HEK293 (cell line): Measurements from ENCODE around the gene ANKRD9.

Experiments
- EGR2 ChIP-seq: fragments of 450-650 bp; formaldehyde crosslinking; IDR thresholded peaks from 2 replicates; pipeline ENCODE4 v1.5.1; 2016; ENCODE audit warnings: low read depth, missing biosample characterization, missing genetic modification characterization
- ELK4 ChIP-seq: IDR thresholded peaks from 2 replicates; pipeline ENCODE4 v1.6.1; 2011; ENCODE audit warnings: mild to moderate bottlenecking, low read depth, low read length, borderline replicate concordance
- GFI1B ChIP-seq: fragments of 450-650 bp; formaldehyde crosslinking; IDR thresholded peaks from 2 replicates; pipeline ENCODE4 v1.5.1; 2016; ENCODE audit warnings: missing biosample characterization, missing genetic modification characterization
- GLIS1 ChIP-seq: fragments of 450-650 bp; formaldehyde crosslinking; IDR thresholded peaks from 2 replicates; pipeline ENCODE4 v1.5.1; 2016; ENCODE audit warnings: missing biosample characterization, missing genetic modification characterization
- HIC1 ChIP-seq: fragments of 450-650 bp; formaldehyde crosslinking; IDR thresholded peaks from 2 replicates; pipeline ENCODE4 v1.5.1; 2016; ENCODE audit warnings: missing biosample characterization, missing genetic modification characterization
- KLF16 ChIP-seq: fragments of 450-650 bp; formaldehyde crosslinking; IDR thresholded peaks from 2 replicates; pipeline ENCODE4 v1.5.1; 2017; ENCODE audit warnings: missing biosample characterization, missing genetic modification characterization
- KLF7 ChIP-seq: fragments of 450-650 bp; formaldehyde crosslinking; IDR thresholded peaks from 2 replicates; pipeline ENCODE4 v1.5.1; 2016; ENCODE audit warnings: missing biosample characterization, missing genetic modification characterization, borderline replicate concordance
- PRDM1 ChIP-seq: fragments of 450-650 bp; formaldehyde crosslinking; IDR thresholded peaks from 2 replicates; pipeline ENCODE4; 2016; ENCODE audit warnings: missing biosample characterization, missing genetic modification characterization
- SP2 ChIP-seq: fragments of 450-650 bp; formaldehyde crosslinking; IDR thresholded peaks from 2 replicates; pipeline ENCODE4 v1.5.1; 2016; ENCODE audit warnings: missing biosample characterization, missing genetic modification characterization
- ZBTB17 ChIP-seq: fragments of 450-650 bp; formaldehyde crosslinking; IDR thresholded peaks from 2 replicates; pipeline ENCODE4 v1.5.1; 2016; ENCODE audit warnings: missing biosample characterization, missing genetic modification characterization
- ZBTB48 ChIP-seq: fragments of 450-650 bp; formaldehyde crosslinking; IDR thresholded peaks from 2 replicates; pipeline ENCODE4 v1.5.1; 2016; ENCODE audit warnings: missing biosample characterization, missing genetic modification characterization
- ZBTB8A ChIP-seq: fragments of 450-650 bp; formaldehyde crosslinking; IDR thresholded peaks from 2 replicates; pipeline ENCODE4 v1.5.1; 2016; ENCODE audit warnings: missing biosample characterization, missing genetic modification characterization
- ZNF121 ChIP-seq: fragments of 450-650 bp; formaldehyde crosslinking; IDR thresholded peaks from 2 replicates; pipeline ENCODE4 v1.5.1; 2016; ENCODE audit warnings: missing biosample characterization, missing genetic modification characterization
- ZNF16 ChIP-seq: fragments of 450-650 bp; formaldehyde crosslinking; IDR thresholded peaks from 2 replicates; pipeline ENCODE4 v1.5.1; 2016; ENCODE audit warnings: low read depth, missing biosample characterization, missing genetic modification characterization
- ZNF175 ChIP-seq: fragments of 450-650 bp; formaldehyde crosslinking; IDR thresholded peaks from 2 replicates; pipeline ENCODE4 v1.5.1; 2016; ENCODE audit warnings: missing biosample characterization, missing genetic modification characterization
- ZNF221 ChIP-seq: fragments of 450-650 bp; formaldehyde crosslinking; IDR thresholded peaks from 2 replicates; pipeline ENCODE4 v1.5.1; 2017; ENCODE audit warnings: missing biosample characterization, missing genetic modification characterization, borderline replicate concordance
- ZNF26 ChIP-seq: fragments of 450-650 bp; formaldehyde crosslinking; IDR thresholded peaks from 2 replicates; pipeline ENCODE4 v1.5.1; 2016; ENCODE audit warnings: missing biosample characterization, missing genetic modification characterization
- ZNF354C ChIP-seq: fragments of 450-650 bp; formaldehyde crosslinking; IDR thresholded peaks from 2 replicates; pipeline ENCODE4 v1.5.1; 2016; ENCODE audit warnings: missing biosample characterization, missing genetic modification characterization, low read depth, borderline replicate concordance
- ZNF426 ChIP-seq: fragments of 450-650 bp; formaldehyde crosslinking; IDR thresholded peaks from 2 replicates; pipeline ENCODE4 v1.5.1; 2017; ENCODE audit warnings: missing biosample characterization, missing genetic modification characterization, mild to moderate bottlenecking, inconsistent platforms, moderate library complexity
- ZNF510 ChIP-seq: fragments of 450-650 bp; formaldehyde crosslinking; IDR thresholded peaks from 2 replicates; pipeline ENCODE4 v1.5.1; 2018; ENCODE audit warnings: mild to moderate bottlenecking, missing genetic modification characterization, missing biosample characterization; ENCODE audit not compliant: insufficient replicate concordance
- ZNF514 ChIP-seq: fragments of 450-650 bp; formaldehyde crosslinking; IDR thresholded peaks from 2 replicates; pipeline ENCODE4 v1.5.1; 2016; ENCODE audit warnings: missing biosample characterization, missing genetic modification characterization
- ZNF529 ChIP-seq: fragments of 450-650 bp; formaldehyde crosslinking; IDR thresholded peaks from 2 replicates; pipeline ENCODE4 v1.5.1; 2017; ENCODE audit warnings: missing genetic modification characterization, missing biosample characterization; ENCODE audit not compliant: insufficient replicate concordance
- ZNF530 ChIP-seq: fragments of 450-650 bp; formaldehyde crosslinking; IDR thresholded peaks from 2 replicates; pipeline ENCODE4 v1.5.1; 2016; ENCODE audit warnings: low read depth, missing biosample characterization, missing genetic modification characterization
- ZNF548 ChIP-seq: fragments of 450-650 bp; formaldehyde crosslinking; IDR thresholded peaks from 2 replicates; pipeline ENCODE4 v1.5.1; 2016; ENCODE audit warnings: missing biosample characterization, missing genetic modification characterization
- ZNF558 ChIP-seq: fragments of 450-650 bp; formaldehyde crosslinking; IDR thresholded peaks from 2 replicates; pipeline ENCODE4 v1.5.1; 2016; ENCODE audit warnings: missing biosample characterization, missing genetic modification characterization
- ZNF585B ChIP-seq: fragments of 450-650 bp; formaldehyde crosslinking; IDR thresholded peaks from 2 replicates; pipeline ENCODE4 v1.5.1; 2016; ENCODE audit warnings: missing biosample characterization, missing genetic modification characterization
- ZNF629 ChIP-seq: fragments of 450-650 bp; formaldehyde crosslinking; IDR thresholded peaks from 2 replicates; pipeline ENCODE4 v1.5.1; 2017; ENCODE audit warnings: missing biosample characterization, missing genetic modification characterization
- ZNF654 ChIP-seq: fragments of 450-650 bp; formaldehyde crosslinking; IDR thresholded peaks from 2 replicates; pipeline ENCODE4 v1.5.1; 2016; ENCODE audit warnings: low read depth, missing biosample characterization, missing genetic modification characterization
- ZNF677 ChIP-seq: fragments of 450-650 bp; IDR thresholded peaks from 2 replicates; pipeline ENCODE4 v1.5.0; 2018; ENCODE audit warnings: missing biosample characterization, mild to moderate bottlenecking, missing genetic modification characterization, moderate library complexity
- ZNF704 ChIP-seq: fragments of 450-650 bp; formaldehyde crosslinking; IDR thresholded peaks from 2 replicates; pipeline ENCODE4 v1.5.1; 2016; ENCODE audit warnings: missing biosample characterization, missing genetic modification characterization
- ZNF76 ChIP-seq: fragments of 450-650 bp; formaldehyde crosslinking; IDR thresholded peaks from 2 replicates; pipeline ENCODE4; 2016; ENCODE audit warnings: low read depth, missing biosample characterization, missing genetic modification characterization, borderline replicate concordance
- ZSCAN18 ChIP-seq: fragments of 450-650 bp; formaldehyde crosslinking; IDR thresholded peaks from 2 replicates; pipeline ENCODE4 v1.5.1; 2016; ENCODE audit warnings: missing biosample characterization, missing genetic modification characterization
- ZSCAN30 ChIP-seq: fragments of 450-650 bp; IDR thresholded peaks from 2 replicates; pipeline ENCODE4 v1.5.1; 2018; ENCODE audit warnings: missing biosample characterization, mild to moderate bottlenecking, missing genetic modification characterization, moderate library complexity
- ZXDB ChIP-seq: fragments of 450-650 bp; formaldehyde crosslinking; IDR thresholded peaks from 2 replicates; pipeline ENCODE4 v1.5.1; 2016; ENCODE audit warnings: missing biosample characterization, missing genetic modification characterization

ANKRD9 gene

GRCh38 chr14:102509746-102510615, at the start of gene ANKRD9 (continued):
- TF ChIP-seq ZSCAN18 (tag by site-specific recombination) (no peak), ZNF529 (tag by site-specific recombination) (no peak), ZXDB (tag by site-specific recombination) (no peak), ZNF514 (no peak), ZNF76 (tag by site-specific recombination) (no peak), ZNF221 (tag by site-specific recombination) (no peak), ZNF585B (tag by site-specific recombination) (no peak), ZNF654 (tag by site-specific recombination) (no peak), ZSCAN30 (tag by site-specific recombination) (0 out of 2 replicates have a peak, but pooled peaks have one; percentile 23), ZNF530 (tag by site-specific recombination) (no peak), ZNF677 (no peak), ZBTB48 (peak; percentile 93), ZBTB8A (peak; percentile 98), ZNF629 (tag by site-specific recombination) (0 out of 2 replicates have a peak, but pooled peaks have one; percentile 9), ZNF175 (tag by site-specific recombination) (no peak), ELK4 (no peak), ZNF426 (no peak), ZNF704 (tag by site-specific recombination) (no peak), ZNF16 (tag by site-specific recombination) (no peak), ZNF558 (no peak), ZNF510 (tag by site-specific recombination) (no peak), PRDM1 (tag by site-specific recombination) (no peak), GFI1B (no peak), ZNF548 (tag by site-specific recombination) (no peak), SP2 (tag by site-specific recombination) (peak; percentile 71), KLF7 (tag by site-specific recombination) (no peak), ZNF121 (tag by site-specific recombination) (no peak; the same call in 1 of the 2 replicates), GLIS1 (tag by site-specific recombination) (0 out of 2 replicates have a peak, but pooled peaks have one; percentile 16), HIC1 (peak; percentile 59; the same call in 1 of the 2 replicates), KLF16 (tag by site-specific recombination) (peak; percentile 57; the same call in 1 of the 2 replicates), EGR2 (tag by site-specific recombination) (peak; percentile 67), ZNF354C (tag by site-specific recombination) (no peak), ZBTB17 (tag by site-specific recombination) (peak; percentile 54), ZNF26 (tag by site-specific recombination) (no peak)
